HepG2 (cell line): ENCODE results near the gene ASXL1. TPM values are rescaled to one million over a fixed set of nuclear protein-coding genes. Genes with fewer than 3 reads are reported as not detected.

Experiments
- AKNA ChIP-seq: sonication (generic); formaldehyde crosslinking; IDR thresholded peaks from 2 replicates; pipeline ENCODE4 v1.4.0; 2020; ENCODE audit warnings: missing genetic modification reagents, borderline replicate concordance
- ASH2L ChIP-seq: fragments of 300-600, 200-600 bp; sonication (generic); IDR thresholded peaks from 2 replicates; pipeline ENCODE4 v1.7.0; 2017; ENCODE audit warnings: low read depth, mild to moderate bottlenecking, moderate library complexity, mixed read lengths, low read length; ENCODE audit not compliant: insufficient read length
- ATF1 ChIP-seq: IDR thresholded peaks from 2 replicates; pipeline ENCODE4 v1.6.1; 2016; ENCODE audit warnings: mild to moderate bottlenecking, control low read depth
- CBX2 ChIP-seq, 2 experiments: fragments of 200-600 bp in 1 of 2; sonication (generic); formaldehyde crosslinking in 1 of 2; IDR thresholded peaks; 2 replicates each; pipeline versions ENCODE4 v1.7.0 to v1.8.1; 2018 to 2022; ENCODE audit warnings: low read depth in 2 of 2, low read length in 1 of 2, mild to moderate bottlenecking in 1 of 2, missing genetic modification reagents in 1 of 2
- CREM ChIP-seq, 2 experiments: sonication (generic) in 1 of 2; formaldehyde crosslinking in 1 of 2; IDR thresholded peaks; 2 replicates each; pipeline versions ENCODE4 v1.4.0 to v1.6.1; 2016 to 2020; ENCODE audit warnings: antibody characterized with exemption in 1 of 2, mild to moderate bottlenecking in 1 of 2, missing genetic modification reagents in 1 of 2
- EHMT2 ChIP-seq: fragments of 200-600 bp; sonication (generic); IDR thresholded peaks from 2 replicates; pipeline ENCODE4 v1.7.0; 2017; ENCODE audit warnings: antibody characterized with exemption, low read depth, low read length, borderline replicate concordance
- ESRRA ChIP-seq: sonication (generic); formaldehyde crosslinking; IDR thresholded peaks from 2 replicates; pipeline ENCODE4 v1.5.1; 2020; ENCODE audit warnings: mild to moderate bottlenecking, low read depth, missing genetic modification reagents
- GABPB1 ChIP-seq: IDR thresholded peaks from 2 replicates; pipeline ENCODE4 v1.6.1; 2016; ENCODE audit warnings: mild to moderate bottlenecking, missing genetic modification reagents, moderate library complexity, missing compliant biosample characterization
- GTF3A ChIP-seq: sonication (generic); formaldehyde crosslinking; conservative IDR thresholded peaks from 2 replicates; pipeline ENCODE4 v1.4.0; 2020; ENCODE audit warnings: mild to moderate bottlenecking, missing genetic modification reagents
- HOXA7 ChIP-seq: sonication (generic); formaldehyde crosslinking; IDR thresholded peaks from 2 replicates; pipeline ENCODE4 v1.8.1; 2022; ENCODE audit warnings: mild to moderate bottlenecking, missing genetic modification reagents, moderate library complexity
- RNF219 ChIP-seq: sonication (generic); formaldehyde crosslinking; IDR thresholded peaks from 2 replicates; pipeline ENCODE4 v1.5.0; 2020; ENCODE audit warnings: mild to moderate bottlenecking, missing genetic modification reagents
- SATB2 ChIP-seq: sonication (generic); formaldehyde crosslinking; IDR thresholded peaks from 2 replicates; pipeline ENCODE4 v1.5.0; 2020; ENCODE audit warnings: missing genetic modification reagents
- TARDBP ChIP-seq: sonication (generic); formaldehyde crosslinking; IDR thresholded peaks from 2 replicates; pipeline ENCODE4 v1.8.0; 2022; ENCODE audit warnings: mild to moderate bottlenecking, missing genetic modification reagents
- TEAD3 ChIP-seq: optimal IDR thresholded peaks from 2 replicates; pipeline ENCODE3; 2016; ENCODE audit warnings: borderline replicate concordance
- TIGD3 ChIP-seq: sonication (generic); formaldehyde crosslinking; IDR thresholded peaks from 2 replicates; pipeline ENCODE4 v1.5.1; 2020; ENCODE audit warnings: mild to moderate bottlenecking, missing genetic modification reagents, borderline replicate concordance
- ZBTB42 ChIP-seq: sonication (generic); formaldehyde crosslinking; IDR thresholded peaks from 2 replicates; pipeline ENCODE4 v1.5.0; 2020; ENCODE audit warnings: mild to moderate bottlenecking, missing genetic modification reagents
- ZNF24 ChIP-seq: fragments of 450-650 bp; IDR thresholded peaks from 2 replicates; pipeline ENCODE4 v1.6.1; 2017; ENCODE audit warnings: antibody characterized with exemption, mild to moderate bottlenecking
- ZNF333 ChIP-seq: sonication (generic); formaldehyde crosslinking; IDR thresholded peaks from 2 replicates; pipeline ENCODE4 v1.4.0; 2020; ENCODE audit warnings: mild to moderate bottlenecking, missing genetic modification reagents, borderline replicate concordance
- ZNF44 ChIP-seq: sonication (generic); formaldehyde crosslinking; IDR thresholded peaks from 2 replicates; pipeline ENCODE4 v1.5.1; 2020; ENCODE audit warnings: mild to moderate bottlenecking, missing genetic modification reagents
- ZNF792 ChIP-seq: IDR thresholded peaks from 2 replicates; pipeline ENCODE4 v1.6.1; 2016
- ZSCAN22 ChIP-seq: sonication (generic); formaldehyde crosslinking; IDR thresholded peaks from 2 replicates; pipeline ENCODE4 v1.4.0; 2020; ENCODE audit warnings: mild to moderate bottlenecking, missing genetic modification reagents
- polyA plus RNA-seq, 8 experiments: library from polyadenylated mRNA; depleted of rRNA in 3 of 8; stranded (reverse) in 7 of 8; unstranded in 1 of 8; fragments of >200 nt; fragmentation: Illumina TruSeq in 4 of 8; extraction: Trizol in 4 of 8; gene quantifications; 2 replicates each; pipeline versions ENCODE4 v1.2.1 to v1.2.3, GENCODE V29; 2011 to 2016; ENCODE audit warnings: low read depth in 4 of 8, missing spikeins in 1 of 8, mixed read lengths in 1 of 8; ENCODE audit not compliant: insufficient read depth in 1 of 8
- total RNA-seq, 5 experiments: library from RNA; depleted of rRNA; stranded (reverse); fragments of >200 nt; fragmentation: Illumina TruSeq; extraction: Trizol; gene quantifications; 2 replicates each; pipeline ENCODE4 v1.2.3, GENCODE V29; 2016; ENCODE audit warnings: low read depth in 1 of 5
- TF ChIP-seq, protein P1 (sequence below): sonication (generic); formaldehyde crosslinking; conservative IDR thresholded peaks from 2 replicates; pipeline ENCODE4 v1.5.0; 2020; ENCODE audit warnings: missing genetic modification reagents

ASXL1 gene
- total and polyA plus RNA-seq, 2 of the 13 experiments (the other 11 are each of a cell fraction or from before 2014, with no cell fraction given) = 62.1 to 74.8 TPM

DNA sequence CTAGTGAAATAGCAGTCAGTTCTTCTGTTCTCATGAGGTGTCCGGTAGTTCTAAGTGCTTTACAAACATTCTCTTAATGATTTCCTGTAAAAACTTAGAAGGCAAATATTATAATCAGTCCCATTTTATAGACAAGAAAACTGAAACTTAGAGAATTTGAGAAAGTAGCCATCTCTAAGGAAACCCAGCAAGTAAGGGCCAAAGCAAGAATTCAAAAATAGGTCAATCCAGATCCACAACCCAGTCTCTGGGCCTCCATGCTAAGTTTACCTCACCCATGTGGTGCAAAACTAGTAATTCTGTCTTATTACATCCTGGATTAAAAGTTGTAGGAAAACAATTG lies 27.6 kb upstream of the ASXL1 start (continued):
- TF ChIP-seq CBX2 (IDR thresholded peaks at IDR 0.05; ENCODE audit: low read depth, low read length) (no peak), CBX2 (CRISPR knock-in tag; IDR thresholded peaks at IDR 0.05; ENCODE audit: low read depth) (no peak), CREM (IDR thresholded peaks at IDR 0.05) (no peak), CREM (CRISPR knock-in tag; IDR thresholded peaks at IDR 0.05) (no peak), HOXA7 (CRISPR knock-in tag) (0 out of 2 replicates have a peak, but pooled peaks have one; percentile 35), SATB2 (CRISPR knock-in tag) (no peak), TARDBP (CRISPR knock-in tag) (no peak), GABPB1 (CRISPR knock-in tag) (no peak), GTF3A (CRISPR knock-in tag) (no peak), TIGD3 (CRISPR knock-in tag) (no peak), ATF1 (no peak), ZBTB42 (no peak), ZNF24 (peak; percentile 7; the same call in 1 of the 2 replicates), RNF219 (CRISPR knock-in tag) (peak; percentile 76; the same call in 1 of the 2 replicates), ZNF792 (CRISPR knock-in tag) (no peak), ESRRA (CRISPR knock-in tag) (no peak), AKNA (CRISPR knock-in tag) (no peak), ZNF333 (CRISPR knock-in tag) (no peak), ZSCAN22 (CRISPR knock-in tag) (no peak), EHMT2 (no peak), ZNF44 (CRISPR knock-in tag) (no peak), ASH2L (peak; percentile 22), TEAD3 (CRISPR knock-in tag) (peak; percentile 4)
- TF ChIP-seq, protein P1, sequence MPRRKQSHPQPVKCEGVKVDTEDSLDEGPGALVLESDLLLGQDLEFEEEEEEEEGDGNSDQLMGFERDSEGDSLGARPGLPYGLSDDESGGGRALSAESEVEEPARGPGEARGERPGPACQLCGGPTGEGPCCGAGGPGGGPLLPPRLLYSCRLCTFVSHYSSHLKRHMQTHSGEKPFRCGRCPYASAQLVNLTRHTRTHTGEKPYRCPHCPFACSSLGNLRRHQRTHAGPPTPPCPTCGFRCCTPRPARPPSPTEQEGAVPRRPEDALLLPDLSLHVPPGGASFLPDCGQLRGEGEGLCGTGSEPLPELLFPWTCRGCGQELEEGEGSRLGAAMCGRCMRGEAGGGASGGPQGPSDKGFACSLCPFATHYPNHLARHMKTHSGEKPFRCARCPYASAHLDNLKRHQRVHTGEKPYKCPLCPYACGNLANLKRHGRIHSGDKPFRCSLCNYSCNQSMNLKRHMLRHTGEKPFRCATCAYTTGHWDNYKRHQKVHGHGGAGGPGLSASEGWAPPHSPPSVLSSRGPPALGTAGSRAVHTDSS (CRISPR knock-in tag) = no peak
